DND-41 (cell line): ENCODE results near the gene DZIP3.

Source experiments
- CTCF ChIP-seq: IDR thresholded peaks from 2 replicates; pipeline ENCODE4 v1.5.1; 2012; ENCODE audit warnings: borderline replicate concordance, low read length, moderate library complexity, mild to moderate bottlenecking; ENCODE audit not compliant: poor library complexity, severe bottlenecking; ENCODE audit errors: extremely low read depth
- EZH2 ChIP-seq: IDR thresholded peaks from 3 replicates; pipeline ENCODE4 v1.6.1; 2012; ENCODE audit warnings: borderline replicate concordance, low read depth, mild to moderate bottlenecking, moderate library complexity, low read length, inconsistent platforms; ENCODE audit not compliant: severe bottlenecking

- no peak for TF ChIP-seq CTCF
- TF ChIP-seq EZH2: no peak
Measured at GRCh38 chr3:108736821-108737220, 147.3 kb downstream of the DZIP3 start.
